Esophagus (tissue), 2 donors: ENCODE results near the gene SLC25A2. TPM values are rescaled to one million over a fixed set of nuclear protein-coding genes. Genes with fewer than 3 reads are reported as not detected.
"Not testable (repeated sequence)": the region's sequence is repeated elsewhere in the genome, so short reads cannot be mapped to it uniquely, and the experiment has no call there.

Experiments used
- H3K27ac ChIP-seq, 2 donors: one replicate each; pipeline ENCODE4 v1.5.1; 2013; ENCODE audit warnings: low read depth in 2 of 2, mild to moderate bottlenecking in 2 of 2, inconsistent platforms in 1 of 2, low read length in 1 of 2, moderate library complexity in 1 of 2
- H3K27me3 ChIP-seq, 2 donors: one replicate each; pipeline ENCODE4 v1.6.1; 2013; ENCODE audit warnings: low read length in 2 of 2, control low read depth in 1 of 2, mild to moderate bottlenecking in 1 of 2; ENCODE audit not compliant: insufficient read depth in 2 of 2, control insufficient read depth in 1 of 2
- H3K36me3 ChIP-seq, 2 donors: one replicate each; pipeline ENCODE4 v1.6.1; 2013; ENCODE audit warnings: low read length in 1 of 2; ENCODE audit not compliant: control insufficient read depth in 2 of 2, insufficient read depth in 2 of 2
- H3K4me1 ChIP-seq, 2 donors: one replicate each; pipeline ENCODE4 v1.6.1; 2013; ENCODE audit warnings: low read length in 1 of 2; ENCODE audit not compliant: control insufficient read depth in 2 of 2, insufficient read depth in 2 of 2
- H3K4me3 ChIP-seq, 2 donors: one replicate each; pipeline ENCODE4 v1.5.1; 2013; ENCODE audit warnings: low read length in 2 of 2, mild to moderate bottlenecking in 2 of 2, low read depth in 1 of 2, moderate library complexity in 1 of 2
- H3K9me3 ChIP-seq, 2 donors: one replicate each; pipeline ENCODE4 v1.6.1; 2013; ENCODE audit warnings: mild to moderate bottlenecking in 2 of 2, low read depth in 1 of 2, low read length in 1 of 2, moderate library complexity in 1 of 2; ENCODE audit not compliant: control insufficient read depth in 2 of 2, insufficient read depth in 1 of 2
- WGBS, 2 donors: extraction: QIAGEN DNeasy Blood & Tissue Kit; methylation state at CpG; one replicate each; pipeline ENCODE4 v1.1.7; 2013; 5-methylcytosine and 5-hydroxymethylcytosine counted together
- polyA plus RNA-seq, 2 donors: library from polyadenylated mRNA; stranded (reverse); fragments of 200-250 nt; gene quantifications; one replicate each; pipeline ENCODE4 v1.2.3, GENCODE V29; 2013
- donor health status: healthy with polysubstance abuse.
- donor health status: Bipolar disorder and iron deficiency.

Gene SLC25A2
- under 1 TPM; 0.05 to 0.29 TPM for polyA plus RNA-seq

DNA sequence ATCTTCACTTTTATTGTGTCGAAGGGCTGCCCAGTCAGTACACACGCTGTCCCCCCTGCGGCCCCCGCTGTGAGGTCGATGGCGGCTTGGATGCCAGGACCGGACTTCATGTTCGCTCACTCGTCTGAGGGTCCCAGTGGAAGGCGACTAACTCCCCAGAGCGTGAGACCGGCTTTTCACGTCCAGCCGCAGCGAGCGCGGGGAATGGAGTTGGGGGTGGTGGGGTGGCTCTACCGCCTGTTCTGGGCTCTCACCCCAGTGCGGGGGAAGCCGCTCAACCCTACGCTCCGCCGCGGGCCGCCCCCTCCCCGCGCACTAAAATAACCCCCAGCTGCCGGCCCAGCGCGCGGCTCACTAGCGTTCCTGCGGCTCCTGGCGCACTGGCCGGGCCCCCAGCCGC lies at the start of gene SLC25A2:
TSS of gene SLC25A2 (minus strand) at position 294 of the 400 bp plus-strand sequence. CDS start at position 110, 184 bp downstream.
- peaks cover 15 to 37% of the 10 kb centered on the region in 2 donors for H3K9me3 ChIP-seq
- H3K4me3 ChIP-seq = no peak within 1 kb of the TSS
- 43 to 52% methylated on average over 36 of the region's 36 CpGs for WGBS, 2 donors
- no peaks in the 10 kb centered on the region for H3K36me3 ChIP-seq
- H3K27ac ChIP-seq = no peak within 1 kb of the TSS
- H3K27me3 ChIP-seq = no peaks in the 10 kb centered on the region
- no peaks in the 10 kb centered on the region for H3K4me1 ChIP-seq

DNA sequence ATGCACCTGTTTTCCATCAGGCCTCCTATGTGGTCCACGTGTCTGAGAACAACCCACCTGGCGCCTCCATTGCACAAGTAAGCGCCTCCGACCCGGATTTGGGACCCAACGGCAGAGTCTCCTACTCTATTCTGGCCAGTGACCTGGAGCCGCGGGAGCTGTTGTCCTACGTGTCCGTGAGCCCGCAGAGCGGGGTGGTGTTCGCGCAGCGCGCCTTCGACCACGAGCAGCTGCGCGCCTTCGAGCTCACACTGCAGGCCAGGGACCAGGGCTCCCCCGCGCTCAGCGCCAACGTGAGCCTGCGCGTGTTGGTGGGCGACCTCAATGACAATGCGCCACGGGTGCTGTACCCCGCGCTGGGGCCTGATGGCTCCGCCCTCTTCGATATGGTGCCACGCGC lies 47.7 kb upstream of the SLC25A2 start:
- H3K4me3 ChIP-seq = no peak overlapping the region
- no peak overlapping the region for H3K27ac ChIP-seq
- peaks cover 0 to 3% of the 10 kb centered on the region in 2 donors for H3K27me3 ChIP-seq
- WGBS, 2 donors = 40 to 42% methylated on average over 31 to 36 of the region's 36 CpGs
- H3K36me3 ChIP-seq = no peaks in the 10 kb centered on the region
- H3K9me3 ChIP-seq = peaks cover 25 to 46% of the 10 kb centered on the region in 2 donors
- H3K4me1 ChIP-seq = peaks cover 0 to 2% of the 10 kb centered on the region in 2 donors

DNA sequence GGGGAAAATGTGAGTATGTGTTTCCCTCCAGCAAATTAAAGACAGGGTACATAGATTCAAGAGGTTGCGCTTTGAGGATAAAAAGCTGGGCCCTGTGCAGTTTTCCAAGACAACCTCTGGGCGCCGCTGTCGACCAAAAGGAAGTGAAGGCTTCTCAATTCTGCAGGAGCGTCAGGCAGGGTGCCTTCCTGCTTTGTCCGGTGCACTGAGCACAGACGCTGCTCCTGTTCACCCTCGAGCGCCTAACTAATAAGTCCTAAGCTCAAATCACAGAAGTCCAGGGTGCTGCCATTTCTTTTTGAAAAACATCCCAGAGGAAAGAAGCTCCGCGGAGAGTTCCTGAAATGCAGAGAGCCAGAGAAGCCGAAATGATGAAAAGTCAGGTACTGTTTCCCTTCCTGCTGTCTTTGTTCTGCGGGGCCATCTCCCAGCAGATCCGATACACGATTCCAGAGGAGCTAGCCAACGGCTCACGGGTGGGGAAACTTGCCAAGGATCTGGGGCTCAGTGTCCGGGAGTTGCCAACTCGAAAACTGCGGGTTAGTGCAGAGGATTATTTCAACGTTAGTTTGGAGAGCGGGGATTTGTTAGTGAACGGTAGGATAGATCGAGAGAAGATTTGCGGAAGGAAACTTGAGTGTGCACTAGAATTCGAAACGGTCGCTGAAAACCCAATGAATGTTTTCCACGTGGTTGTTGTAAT lies 46.2 kb upstream of the SLC25A2 start, which contains the start of gene PCDHGB1:
TSS of gene PCDHGB1 (plus strand) at position 183 of the 703 bp plus-strand sequence. CDS start at position 345, 162 bp downstream.
- Histone ChIP-seq H3K27ac (no peak within 1 kb of the TSS), H3K27me3 (peaks cover 0 to 3% of the 10 kb centered on the region in 2 donors), H3K4me3 (peak within 1 kb of the TSS in 1 of 2 donors; percentile 37), H3K9me3 (peaks cover 17 to 38% of the 10 kb centered on the region in 2 donors), H3K36me3 (no peaks in the 10 kb centered on the region), H3K4me1 (peaks cover 0 to 2% of the 10 kb centered on the region in 2 donors)
- 25 to 26% methylated on average over 29 of the region's 29 CpGs for WGBS, 2 donors

DNA sequence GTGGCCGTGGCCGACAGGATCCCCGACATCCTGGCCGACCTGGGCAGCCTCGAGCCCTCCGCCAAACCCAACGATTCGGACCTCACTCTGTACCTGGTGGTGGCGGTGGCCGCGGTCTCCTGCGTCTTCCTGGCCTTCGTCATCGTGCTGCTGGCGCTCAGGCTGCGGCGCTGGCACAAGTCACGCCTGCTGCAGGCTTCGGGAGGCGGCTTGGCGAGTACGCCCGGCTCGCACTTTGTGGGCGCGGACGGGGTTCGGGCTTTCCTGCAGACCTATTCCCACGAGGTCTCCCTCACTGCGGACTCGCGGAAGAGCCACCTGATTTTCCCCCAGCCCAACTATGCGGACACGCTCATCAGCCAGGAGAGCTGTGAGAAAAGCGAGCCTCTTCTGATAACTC lies 42.2 kb upstream of the SLC25A2 start:
- H3K9me3 ChIP-seq = peaks cover 20 to 32% of the 10 kb centered on the region in 2 donors
- not testable (repeated sequence) for H3K27me3 ChIP-seq, H3K4me1 ChIP-seq, H3K27ac ChIP-seq, H3K4me3 ChIP-seq, H3K36me3 ChIP-seq
- 45 to 49% methylated on average over 20 to 27 of the region's 35 CpGs for WGBS, 2 donors

DNA sequence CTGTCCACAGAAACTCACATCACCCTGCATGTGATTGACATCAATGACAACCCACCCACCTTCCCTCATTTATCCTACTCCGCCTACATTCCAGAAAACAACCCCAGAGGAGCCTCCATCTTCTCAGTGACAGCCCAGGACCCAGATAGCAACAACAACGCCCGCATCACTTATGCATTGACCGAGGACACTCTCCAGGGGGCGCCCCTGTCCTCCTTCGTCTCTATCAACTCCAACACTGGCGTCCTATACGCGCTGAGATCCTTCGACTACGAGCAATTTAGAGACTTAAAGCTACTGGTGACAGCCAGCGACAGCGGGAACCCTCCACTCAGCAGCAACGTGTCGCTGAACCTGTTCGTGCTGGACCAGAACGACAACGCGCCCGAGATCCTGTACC lies 41.5 kb upstream of the SLC25A2 start:
- 37% methylated on average over 20 of the region's 20 CpGs for WGBS, 2 donors
- Histone ChIP-seq H3K27me3 (peaks cover 0 to 4% of the 10 kb centered on the region in 2 donors), H3K27ac (no peak overlapping the region), H3K4me1 (no peaks in the 10 kb centered on the region), H3K36me3 (no peaks in the 10 kb centered on the region), H3K4me3 (no peak overlapping the region), H3K9me3 (peaks cover 20 to 33% of the 10 kb centered on the region in 2 donors)

DNA sequence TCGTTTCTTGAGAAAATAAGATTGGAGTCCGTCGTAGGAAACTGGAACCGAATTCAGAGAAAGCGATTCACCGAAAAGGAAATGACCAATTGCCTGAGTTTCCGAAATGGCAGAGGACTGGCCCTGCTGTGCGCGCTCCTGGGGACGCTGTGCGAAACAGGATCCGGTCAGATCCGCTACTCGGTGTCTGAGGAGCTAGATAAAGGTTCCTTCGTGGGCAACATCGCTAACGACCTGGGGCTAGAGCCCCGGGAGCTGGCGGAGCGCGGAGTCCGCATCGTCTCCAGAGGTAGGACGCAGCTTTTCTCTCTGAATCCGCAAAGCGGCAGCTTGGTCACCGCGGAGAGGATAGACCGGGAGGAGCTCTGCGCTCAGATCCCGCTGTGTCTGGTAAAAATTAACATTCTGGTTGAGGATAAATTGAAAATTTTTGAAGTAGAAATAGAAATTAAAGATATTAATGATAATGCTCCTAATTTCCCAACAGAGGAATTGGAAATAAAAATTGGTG lies 40.2 kb upstream of the SLC25A2 start:
- Histone ChIP-seq H3K27me3 (peaks cover 0 to 9% of the 10 kb centered on the region in 2 donors), H3K27ac (no peak overlapping the region), H3K9me3 (peaks cover 16 to 41% of the 10 kb centered on the region in 2 donors), H3K36me3 (no peaks in the 10 kb centered on the region), H3K4me3 (peak overlapping the region in 1 of 2 donors; percentile 30), H3K4me1 (no peaks in the 10 kb centered on the region)
- 32 to 34% methylated on average over 31 of the region's 31 CpGs for WGBS, 2 donors

DNA sequence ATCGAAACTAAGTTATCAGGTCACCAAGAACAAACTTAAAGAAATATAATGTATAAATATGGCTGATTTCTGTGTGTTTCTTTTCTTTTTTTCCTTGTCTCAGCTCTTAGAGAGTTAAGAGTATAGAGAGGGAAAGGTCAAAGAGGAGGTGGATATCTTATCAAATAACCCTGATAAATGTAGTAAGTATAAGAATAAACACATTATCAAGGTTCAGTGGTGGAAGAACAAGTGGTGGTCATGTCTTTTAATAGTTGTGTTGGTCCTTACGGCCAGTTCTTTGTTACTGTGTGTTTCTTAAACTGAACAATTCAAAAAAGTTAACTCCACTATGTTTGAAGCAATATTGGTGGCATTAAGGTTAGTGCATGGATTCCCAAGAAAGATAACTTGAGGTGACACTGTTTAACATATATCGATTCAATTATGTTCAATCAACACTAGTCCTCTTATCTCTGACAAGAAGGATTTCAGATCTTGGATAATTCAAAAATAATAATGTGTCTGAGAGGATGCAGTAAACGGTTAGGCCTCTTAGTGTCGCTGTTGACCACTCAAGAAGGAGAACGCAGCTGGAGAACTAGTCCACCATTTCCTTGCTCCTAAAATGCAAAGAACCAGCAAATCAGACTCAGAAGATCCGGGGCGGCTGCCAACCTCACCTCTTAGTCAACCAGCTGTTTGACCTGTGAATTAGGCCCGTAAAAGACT lies 39.5 kb upstream of the SLC25A2 start, which contains the start of gene PCDHGA3:
TSS of gene PCDHGA3 (plus strand) at position 588 of the 711 bp plus-strand sequence. CDS start 205 bp downstream, outside the sequence.
- WGBS, 2 donors = 25 to 26% methylated on average over 9 of the region's 9 CpGs
- H3K36me3 ChIP-seq = no peaks in the 10 kb centered on the region

DNA sequence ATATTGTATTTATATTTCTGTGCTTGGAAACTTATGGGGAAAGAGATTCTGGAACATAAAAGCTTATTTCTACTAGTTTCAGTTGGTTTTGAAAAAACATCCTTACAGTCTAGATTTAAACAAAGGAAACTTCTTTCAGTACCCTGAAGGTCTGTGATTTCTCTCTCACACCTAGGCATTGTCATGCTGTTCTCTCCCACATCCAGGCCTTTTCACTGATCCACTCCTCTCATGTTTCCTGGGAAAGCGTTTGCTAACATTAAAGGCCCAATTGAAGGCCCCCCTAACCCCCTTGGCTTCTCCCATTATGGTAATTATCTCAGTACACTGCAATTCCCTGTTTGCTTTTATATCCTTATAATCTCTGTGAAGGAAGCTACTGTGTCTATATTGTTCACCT lies 38.9 kb upstream of the SLC25A2 start:
- H3K27ac ChIP-seq = no peak overlapping the region
- no peaks in the 10 kb centered on the region for H3K4me1 ChIP-seq
- H3K36me3 ChIP-seq = no peaks in the 10 kb centered on the region
- H3K9me3 ChIP-seq = peaks cover 22 to 46% of the 10 kb centered on the region in 2 donors
- 11 to 15% methylated on average over 1 of the region's 1 CpG for WGBS, 2 donors
- no peak overlapping the region for H3K4me3 ChIP-seq
- peaks cover 0 to 13% of the 10 kb centered on the region in 2 donors for H3K27me3 ChIP-seq

More for the DNA sequence above, 39.5 kb upstream of the SLC25A2 start, which contains the start of gene PCDHGA3:
- peaks cover 22 to 46% of the 10 kb centered on the region in 2 donors for H3K9me3 ChIP-seq
- H3K27me3 ChIP-seq = peaks cover 0 to 13% of the 10 kb centered on the region in 2 donors
- peak within 1 kb of the TSS in 1 of 2 donors; percentile 30 for H3K4me3 ChIP-seq
- H3K27ac ChIP-seq = no peak within 1 kb of the TSS
- H3K4me1 ChIP-seq = no peaks in the 10 kb centered on the region

DNA sequence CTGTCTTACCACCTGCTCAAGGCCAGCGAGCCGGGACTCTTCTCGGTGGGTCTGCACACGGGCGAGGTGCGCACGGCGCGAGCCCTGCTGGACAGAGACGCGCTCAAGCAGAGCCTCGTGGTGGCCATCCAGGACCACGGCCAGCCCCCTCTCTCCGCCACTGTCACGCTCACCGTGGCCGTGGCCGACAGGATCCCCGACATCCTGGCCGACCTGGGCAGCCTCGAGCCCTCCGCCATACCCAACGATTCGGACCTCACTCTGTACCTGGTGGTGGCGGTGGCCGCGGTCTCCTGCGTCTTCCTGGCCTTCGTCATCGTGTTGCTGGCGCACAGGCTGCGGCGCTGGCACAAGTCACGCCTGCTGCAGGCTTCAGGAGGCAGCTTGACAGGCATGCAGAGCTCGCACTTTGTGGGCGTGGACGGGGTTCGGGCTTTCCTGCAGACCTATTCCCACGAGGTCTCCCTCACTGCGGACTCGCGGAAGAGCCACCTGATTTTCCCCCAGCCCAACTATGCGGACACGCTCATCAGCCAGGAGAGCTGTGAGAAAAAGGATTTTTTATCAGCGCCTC lies 37.0 kb upstream of the SLC25A2 start:
- H3K4me1 ChIP-seq, H3K36me3 ChIP-seq, H3K4me3 ChIP-seq, H3K27ac ChIP-seq: not testable (repeated sequence)
- peaks cover 22 to 41% of the 10 kb centered on the region in 2 donors for H3K9me3 ChIP-seq
- WGBS, 2 donors = 60 to 63% methylated on average over 38 to 45 of the region's 45 CpGs
- H3K27me3 ChIP-seq = peaks cover 0 to 13% of the 10 kb centered on the region in 2 donors
